ENCODE measurements around the gene PGAP1.

DNA sequence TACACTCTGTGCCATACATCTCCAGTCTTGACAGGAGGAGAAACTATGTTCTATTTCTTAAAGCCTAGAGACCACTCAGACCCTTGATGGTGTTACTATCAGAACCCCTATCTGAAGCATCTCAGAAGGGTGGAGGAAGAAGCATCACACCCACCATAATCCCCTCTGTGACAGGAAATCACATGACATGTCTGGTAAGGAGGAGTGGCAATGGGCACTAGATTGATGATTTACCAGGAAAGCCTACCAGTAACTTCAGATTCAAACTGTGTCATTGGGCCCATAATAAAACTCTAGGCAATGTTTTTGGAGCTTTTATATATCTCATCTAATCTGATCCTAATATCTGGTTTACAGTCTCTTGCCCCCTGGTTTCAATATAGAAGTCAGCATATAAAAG, 80.2 kb downstream of the PGAP1 start:
- TF ChIP-seq, protein P1, sequence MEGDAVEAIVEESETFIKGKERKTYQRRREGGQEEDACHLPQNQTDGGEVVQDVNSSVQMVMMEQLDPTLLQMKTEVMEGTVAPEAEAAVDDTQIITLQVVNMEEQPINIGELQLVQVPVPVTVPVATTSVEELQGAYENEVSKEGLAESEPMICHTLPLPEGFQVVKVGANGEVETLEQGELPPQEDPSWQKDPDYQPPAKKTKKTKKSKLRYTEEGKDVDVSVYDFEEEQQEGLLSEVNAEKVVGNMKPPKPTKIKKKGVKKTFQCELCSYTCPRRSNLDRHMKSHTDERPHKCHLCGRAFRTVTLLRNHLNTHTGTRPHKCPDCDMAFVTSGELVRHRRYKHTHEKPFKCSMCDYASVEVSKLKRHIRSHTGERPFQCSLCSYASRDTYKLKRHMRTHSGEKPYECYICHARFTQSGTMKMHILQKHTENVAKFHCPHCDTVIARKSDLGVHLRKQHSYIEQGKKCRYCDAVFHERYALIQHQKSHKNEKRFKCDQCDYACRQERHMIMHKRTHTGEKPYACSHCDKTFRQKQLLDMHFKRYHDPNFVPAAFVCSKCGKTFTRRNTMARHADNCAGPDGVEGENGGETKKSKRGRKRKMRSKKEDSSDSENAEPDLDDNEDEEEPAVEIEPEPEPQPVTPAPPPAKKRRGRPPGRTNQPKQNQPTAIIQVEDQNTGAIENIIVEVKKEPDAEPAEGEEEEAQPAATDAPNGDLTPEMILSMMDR (IDR thresholded peaks at IDR 0.05): no peak
- TF ChIP-seq POLR2A (IDR thresholded peaks at IDR 0.05) (no peak), POLR2AphosphoS5 (IDR thresholded peaks at IDR 0.05) (no peak), EP300 (IDR thresholded peaks at IDR 0.05; ENCODE audit: low read depth) (no peak)
